HG03196 (cell line): Measurements from ENCODE around the gene ITIH1.

Experiments
- ATAC-seq: cut with Tn5 transposase; IDR thresholded peaks from one replicate; pipeline ENCODE4 v1.9.1; 2021; ENCODE audit not compliant: unreplicated experiment

The ITIH1 gene

DNA sequence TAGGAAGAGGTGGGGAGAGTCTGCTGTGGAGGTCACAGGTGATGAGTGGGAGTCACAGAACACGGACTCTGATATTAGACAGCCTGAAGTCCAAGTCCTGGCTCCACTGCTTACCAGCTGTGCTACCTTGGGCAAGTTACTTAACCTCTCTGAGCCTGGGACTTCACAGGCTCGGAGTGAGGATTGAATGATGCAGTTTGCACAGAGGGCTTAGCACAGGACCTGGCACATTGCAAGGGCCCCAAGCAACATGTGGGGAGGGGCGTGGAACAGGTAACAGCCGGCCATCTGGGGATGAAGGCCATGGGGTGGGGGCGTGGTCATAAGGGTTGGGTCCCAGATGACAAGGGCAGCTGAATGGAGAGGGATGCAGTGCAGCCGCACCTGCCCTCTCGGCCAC, 12.9 kb downstream of the ITIH1 start:
- ATAC-seq, result no peak

DNA sequence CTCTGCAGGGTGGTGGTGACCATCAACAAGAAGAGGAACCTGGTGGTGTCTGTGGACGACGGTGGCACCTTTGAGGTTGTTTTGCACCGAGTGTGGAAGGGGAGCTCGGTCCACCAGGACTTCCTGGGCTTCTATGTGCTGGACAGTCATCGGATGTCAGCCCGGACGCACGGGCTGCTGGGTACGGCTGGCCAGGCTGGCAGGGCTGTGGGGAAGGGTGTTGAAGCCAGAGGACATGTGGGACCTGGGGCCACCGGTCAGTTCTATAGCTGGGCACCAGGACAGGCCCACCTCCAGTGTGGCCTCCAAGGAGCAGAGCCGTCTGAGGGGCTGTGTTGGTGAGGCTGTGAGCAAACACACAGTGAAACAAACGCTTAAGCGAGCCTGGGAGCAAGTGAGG, 13.3 kb downstream of the ITIH1 start:
- ATAC-seq, result no peak

GRCh38 chr3:52791366-52791765, 14.0 kb downstream of the ITIH1 start:
- ATAC-seq, result no peak

DNA sequence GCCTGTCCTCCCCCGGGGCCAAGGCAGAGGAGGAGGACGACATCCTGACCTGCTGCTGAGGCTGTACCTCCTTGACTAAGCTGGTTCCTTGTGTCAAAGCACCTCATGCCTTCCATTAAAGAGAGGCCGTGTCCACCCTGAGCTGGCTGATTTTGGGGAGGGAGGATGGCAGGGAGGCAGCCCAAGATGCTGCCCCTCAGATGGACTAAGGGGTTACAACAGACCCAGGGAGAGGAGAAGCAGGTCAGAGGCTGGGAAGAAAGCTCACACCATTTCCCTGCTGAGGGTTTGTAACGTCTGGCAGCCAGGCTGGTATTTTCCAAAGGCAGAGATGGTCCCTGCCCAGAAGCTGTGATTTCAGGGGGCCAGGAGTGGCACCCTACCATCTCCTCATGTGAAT, 14.5 kb downstream of the ITIH1 start:
- no peak for ATAC-seq

DNA sequence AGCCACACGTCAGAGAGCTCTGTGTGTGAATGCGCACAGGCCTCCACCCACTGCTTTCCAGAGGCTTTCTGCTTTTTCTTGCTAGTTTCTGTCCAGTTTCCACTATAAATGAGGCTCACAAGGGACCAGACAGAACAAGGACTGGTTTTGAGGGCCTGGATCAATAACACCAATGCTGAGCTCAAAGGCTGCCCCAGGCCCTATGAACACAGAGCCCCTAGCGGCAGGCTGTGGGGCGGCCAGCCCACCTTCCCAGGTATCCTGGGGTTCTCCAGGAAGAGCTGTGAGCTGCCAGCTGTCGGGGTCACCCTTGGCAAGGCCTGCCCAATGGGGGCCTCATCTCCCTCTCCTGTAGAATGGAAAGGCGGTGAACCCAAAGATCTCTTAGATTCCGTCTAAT, 15.0 kb downstream of the ITIH1 start:
- ATAC-seq, result no peak

DNA sequence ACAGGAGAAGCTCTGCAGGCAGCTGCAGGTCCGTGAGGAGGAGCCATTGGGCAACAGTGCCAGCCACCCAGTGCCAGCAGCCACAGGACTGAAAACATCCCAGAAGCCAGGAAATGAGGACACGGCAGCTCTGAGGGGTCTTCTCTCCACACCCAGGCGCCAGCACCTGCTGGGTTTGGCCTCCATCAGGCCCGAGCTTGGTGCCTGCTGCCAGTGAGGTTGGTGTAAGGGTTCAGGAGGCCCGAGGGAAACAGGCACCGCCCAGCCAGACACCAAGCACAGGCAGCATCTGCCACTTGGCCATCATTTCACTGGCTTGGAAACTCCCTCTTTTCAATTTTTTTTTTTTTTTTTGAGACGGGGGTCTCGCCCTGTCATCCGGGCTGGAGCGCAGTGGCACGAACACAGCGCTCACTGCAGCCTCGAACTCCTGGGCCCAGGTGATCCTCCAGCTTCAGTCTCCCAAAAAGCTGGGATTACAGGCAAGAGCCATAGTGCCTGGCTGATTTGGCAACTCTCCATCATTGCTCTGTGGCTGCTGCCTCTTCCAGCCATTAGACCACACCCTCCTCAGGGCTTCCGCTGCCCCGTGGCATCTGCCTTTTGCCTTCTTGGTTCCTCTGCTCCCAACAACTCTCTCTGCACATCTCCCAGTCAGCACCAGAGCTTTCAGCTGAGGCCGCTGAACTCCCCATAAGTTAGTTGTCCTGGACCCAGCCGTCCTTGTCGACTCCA, 15.7 kb downstream of the ITIH1 start:
- no peak for ATAC-seq

DNA sequence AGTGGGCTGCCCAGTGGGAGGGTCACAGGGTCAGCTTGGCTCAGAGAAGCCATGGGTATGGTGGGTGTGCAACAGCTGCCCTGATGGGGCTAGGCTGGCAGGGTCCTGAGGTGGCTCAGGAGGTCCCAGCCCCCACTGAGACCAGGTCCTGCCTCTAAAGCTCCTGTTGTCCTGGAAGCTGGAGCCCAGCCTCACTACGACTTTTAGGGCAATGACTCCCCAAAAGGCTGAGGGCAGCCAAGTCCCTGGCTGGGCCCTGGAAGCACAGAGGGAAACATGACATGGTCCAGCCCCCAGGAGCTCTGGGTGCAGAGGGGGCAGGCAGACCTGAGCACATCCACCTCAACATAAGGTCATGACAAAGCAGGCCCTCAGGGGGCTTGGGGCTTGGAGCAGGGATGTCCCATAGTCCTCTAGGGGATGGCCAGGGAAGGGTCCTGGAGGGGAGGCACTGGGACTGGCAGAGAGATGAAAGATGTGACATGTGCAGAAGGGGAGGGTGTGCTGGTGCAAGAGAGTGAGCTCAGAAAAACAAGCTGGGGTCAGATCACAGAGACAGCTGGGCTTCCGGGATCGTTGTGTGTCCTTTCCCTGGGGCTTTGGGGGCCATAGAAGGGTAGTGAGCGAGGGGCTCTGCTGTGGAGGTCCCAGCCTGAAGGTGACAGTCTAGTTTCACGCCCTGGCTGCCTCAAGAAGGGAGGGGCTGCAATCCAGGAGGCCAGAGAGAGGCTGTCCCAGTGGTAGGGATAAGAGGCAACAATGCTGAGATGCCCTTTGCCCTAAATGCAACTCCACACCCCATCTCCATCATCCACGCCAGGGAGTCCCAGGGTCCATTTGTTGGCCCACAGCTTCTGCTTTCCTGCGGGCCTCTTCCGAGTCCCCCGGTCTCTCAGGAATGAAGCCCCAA, 16.6 kb downstream of the ITIH1 start:
- ATAC-seq, result no peak

DNA sequence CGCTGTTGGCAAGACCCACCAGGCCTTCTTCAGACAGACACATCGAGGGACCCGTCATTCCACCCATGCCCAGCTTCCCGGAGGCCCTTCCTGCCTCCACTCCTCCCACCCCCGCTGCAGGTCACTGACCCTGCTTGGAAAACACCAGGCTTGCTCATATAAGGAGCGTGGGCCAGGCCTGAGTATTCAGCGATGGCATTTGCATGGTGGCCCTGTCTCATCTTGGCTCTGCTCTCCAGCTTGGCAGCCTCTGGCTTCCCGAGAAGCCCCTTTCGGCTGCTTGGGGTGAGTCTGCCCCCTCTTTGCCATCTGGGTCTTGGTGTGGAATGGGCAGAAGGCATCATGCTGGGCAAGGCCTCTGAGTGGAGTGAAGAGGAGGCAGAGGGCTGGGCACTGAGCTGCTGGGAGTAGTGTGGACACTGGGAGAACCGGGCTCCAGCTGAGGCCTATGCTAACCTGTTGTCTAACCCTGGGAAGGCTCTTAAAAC, 17.3 kb downstream of the ITIH1 start, which contains the start of gene ITIH3:
Gene ITIH3 (plus strand): TSS at position 185 of the 488 bp plus-strand sequence. CDS start 8 bp downstream, at position 193.
- no peak for ATAC-seq

DNA sequence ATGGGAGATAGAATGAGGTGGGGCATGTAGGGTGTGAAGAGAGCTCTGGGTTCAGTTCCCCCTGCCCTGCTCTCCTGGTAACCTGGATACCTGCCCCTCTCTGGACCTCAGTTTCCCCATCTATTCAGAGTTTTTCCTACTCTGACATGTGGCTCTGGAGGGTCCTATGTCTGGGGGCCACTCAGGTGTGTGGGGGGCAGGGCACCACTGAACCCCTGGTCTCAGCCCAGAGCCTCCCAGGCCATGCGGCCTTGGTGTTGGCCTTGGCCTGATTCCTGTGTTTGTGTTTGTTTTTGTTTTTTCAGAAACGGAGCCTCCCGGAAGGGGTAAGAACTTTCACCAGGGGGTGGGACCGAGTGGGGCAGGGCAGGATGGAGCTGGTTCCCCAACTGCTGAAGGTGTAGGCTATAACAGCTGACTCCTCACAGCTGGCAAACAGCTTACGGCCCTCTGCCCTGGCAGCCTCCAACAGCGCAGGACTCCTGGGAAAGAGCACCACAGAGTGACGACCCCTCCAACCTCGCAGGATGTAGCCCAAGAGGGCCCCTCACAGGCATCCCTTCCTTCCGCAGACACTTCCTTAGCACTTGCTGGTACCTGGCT, 18.0 kb downstream of the ITIH1 start:
- no peak for ATAC-seq

DNA sequence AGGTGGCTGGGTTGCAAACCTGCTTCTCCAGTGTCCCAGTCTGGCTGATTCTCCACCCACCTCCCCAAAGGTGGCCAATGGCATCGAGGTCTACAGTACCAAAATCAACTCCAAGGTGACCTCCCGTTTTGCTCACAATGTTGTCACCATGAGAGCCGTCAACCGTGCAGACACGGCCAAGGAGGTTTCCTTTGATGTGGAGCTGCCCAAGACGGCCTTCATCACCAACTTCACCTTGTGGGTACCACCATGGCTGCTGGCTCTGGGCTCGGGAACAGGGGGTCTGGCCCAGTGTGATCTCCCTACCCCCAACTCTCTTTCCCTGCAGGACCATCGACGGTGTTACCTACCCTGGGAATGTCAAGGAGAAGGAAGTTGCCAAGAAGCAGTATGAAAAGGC, 19.0 kb downstream of the ITIH1 start:
- ATAC-seq, result no peak

DNA sequence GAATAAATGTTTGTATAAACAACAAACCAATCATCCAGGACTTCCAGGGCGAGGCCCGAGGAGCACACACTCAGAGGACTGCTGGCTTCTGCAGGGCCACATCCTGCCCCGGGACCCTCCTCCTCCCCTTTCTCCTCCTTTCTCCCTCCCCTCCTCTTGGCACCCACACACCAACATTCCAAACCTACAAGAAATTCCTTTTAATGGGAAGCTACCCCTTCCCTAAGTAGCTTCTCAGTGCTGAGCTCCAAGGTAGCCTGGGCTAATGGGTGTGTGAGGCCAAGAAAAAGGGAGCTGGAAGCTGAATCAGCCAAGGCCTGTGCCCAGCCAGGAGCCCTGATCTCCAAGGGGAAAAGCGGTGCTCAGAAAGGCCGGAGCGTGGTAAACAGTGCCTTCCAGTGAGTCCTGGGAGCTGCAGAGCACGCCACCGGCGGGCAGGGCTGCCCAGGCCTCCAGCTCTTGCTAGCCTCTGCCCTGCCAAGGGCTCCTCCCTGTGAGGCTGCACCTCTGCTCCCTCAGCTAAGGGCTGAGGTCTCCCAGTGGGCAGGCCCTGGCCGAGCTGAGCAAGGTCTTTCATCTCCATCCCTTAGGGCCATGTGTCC, 21.1 kb downstream of the ITIH1 start:
- no peak for ATAC-seq

DNA sequence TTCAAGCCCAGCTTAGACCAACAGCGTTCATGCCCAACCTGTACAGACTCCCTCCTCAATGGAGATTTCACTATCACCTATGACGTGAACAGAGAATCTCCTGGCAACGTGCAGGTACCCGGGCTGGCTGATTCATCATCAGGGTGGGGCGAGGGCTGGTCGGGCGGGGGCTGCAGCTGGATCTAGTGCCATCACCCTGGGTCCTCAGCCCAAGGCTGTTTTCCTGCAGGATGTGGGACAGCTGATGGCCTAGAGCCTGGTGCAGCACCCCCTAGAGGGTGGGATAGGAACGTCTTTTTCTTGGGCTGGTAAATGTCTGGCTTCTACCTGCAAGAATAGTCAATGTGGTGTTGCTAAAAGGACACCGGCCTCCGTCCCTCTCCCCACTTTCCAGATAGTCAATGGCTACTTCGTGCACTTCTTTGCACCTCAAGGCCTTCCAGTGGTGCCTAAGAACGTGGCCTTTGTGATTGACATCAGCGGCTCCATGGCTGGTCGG, 21.6 kb downstream of the ITIH1 start:
- no peak for ATAC-seq

DNA sequence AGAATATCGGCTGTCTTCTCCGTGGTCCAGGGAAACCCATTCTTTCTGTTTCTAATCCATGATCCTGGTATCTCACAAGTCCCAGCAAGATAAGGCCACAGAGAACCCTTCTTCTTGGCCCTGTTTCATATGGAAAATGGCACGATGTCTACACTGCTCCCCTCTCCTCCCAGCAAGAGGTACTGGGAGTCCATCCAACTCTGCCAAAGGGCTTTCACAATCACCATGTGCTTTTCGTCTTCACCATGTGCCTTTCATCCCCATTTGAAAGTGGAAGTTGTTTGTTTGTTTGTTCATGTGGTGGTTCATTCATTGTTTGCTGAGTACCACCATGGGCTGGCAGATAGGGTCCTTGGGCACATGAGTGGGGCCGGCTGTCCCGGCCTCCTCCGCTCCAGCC, 22.7 kb downstream of the ITIH1 start:
- ATAC-seq, result no peak

- no peak for ATAC-seq
These were observed 24.4 kb downstream of the ITIH1 start for GRCh38 chr3:52801839-52802238.

- ATAC-seq, result no peak
These were observed 28.1 kb downstream of the ITIH1 start for GRCh38 chr3:52805270-52806039.

DNA sequence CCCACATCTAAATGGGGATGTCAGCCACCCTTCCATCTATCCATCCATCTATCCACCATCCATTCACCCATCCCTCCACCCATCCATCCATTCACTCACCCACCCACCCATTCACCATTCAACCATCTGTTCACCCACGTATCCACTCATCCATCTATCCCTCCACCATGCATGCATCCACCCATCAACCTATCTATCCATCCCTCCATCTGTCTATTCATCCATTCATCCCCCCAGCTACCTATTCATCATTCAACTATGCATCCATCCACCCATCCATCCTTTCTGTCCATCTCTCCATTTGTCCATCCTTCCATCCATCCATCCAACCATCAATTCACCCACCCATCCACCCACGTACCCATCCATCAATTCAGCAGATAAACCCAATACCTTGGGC, 31.8 kb downstream of the ITIH1 start:
- ATAC-seq, result no peak

DNA sequence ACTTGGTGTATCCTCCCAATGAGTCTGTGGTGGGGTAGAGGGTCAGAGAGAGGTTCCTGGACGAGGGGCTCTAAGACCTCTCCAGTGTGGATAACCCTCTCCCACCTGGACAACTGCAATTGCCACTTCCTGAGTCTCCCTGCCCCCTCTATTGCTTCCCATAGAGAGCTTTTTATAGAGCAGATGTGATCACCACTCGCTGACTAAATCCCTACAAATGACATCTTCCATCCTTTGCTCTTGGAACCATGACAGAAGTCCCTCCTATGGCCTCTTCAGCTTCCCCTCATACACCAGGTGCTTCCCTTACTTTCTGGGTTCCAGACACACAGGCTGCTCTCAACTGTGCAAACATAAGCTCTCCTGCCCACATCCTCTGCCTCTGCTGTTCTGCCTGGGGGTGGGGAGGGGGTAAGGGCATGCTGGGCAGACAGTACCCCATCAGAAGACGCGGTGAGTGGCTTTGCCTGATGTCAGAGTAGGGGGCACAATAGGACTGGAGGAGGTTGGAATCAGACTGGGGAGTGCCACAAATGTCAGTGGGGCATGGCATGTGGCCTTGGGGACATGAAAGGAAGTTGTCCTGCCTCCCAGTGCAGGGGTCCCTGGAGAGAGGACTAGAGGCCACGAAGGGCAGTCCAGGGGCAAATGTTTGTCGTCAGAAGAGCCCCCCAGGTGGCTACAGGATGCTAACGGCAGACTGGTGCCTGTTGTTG, 32.4 kb downstream of the ITIH1 start:
- no peak for ATAC-seq

DNA sequence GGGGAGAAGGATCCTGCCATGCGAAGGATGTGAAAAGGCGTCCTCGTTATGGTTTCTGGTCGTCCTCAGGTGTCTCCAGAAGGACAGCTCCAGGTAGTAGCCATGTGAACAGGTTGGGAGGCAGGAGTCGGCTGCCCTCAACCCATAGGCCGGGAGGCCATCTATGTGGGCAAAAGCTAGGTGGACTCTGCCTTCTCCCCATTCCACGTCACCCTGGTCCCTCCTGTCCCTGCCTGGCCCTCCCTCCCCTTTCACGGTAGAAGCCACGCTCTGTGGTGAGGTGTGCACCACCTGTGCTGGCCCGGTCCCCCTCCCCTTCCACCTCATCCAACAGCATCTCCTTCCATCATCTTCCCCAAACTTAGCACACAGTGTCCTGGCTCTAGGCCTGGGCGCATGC, 33.5 kb downstream of the ITIH1 start:
- ATAC-seq, result no peak

GRCh38 chr3:52811452-52812011, 34.1 kb downstream of the ITIH1 start:
- no peak for ATAC-seq
